CD14-positive monocyte (primary cell): ENCODE measurements around the gene EIF5A2. TPM values are rescaled to one million over a fixed set of nuclear protein-coding genes. Genes with fewer than 3 reads are reported as not detected.

Experiments used
- DNase-seq, 3 donors: peaks; one replicate each; pipeline ENCODE4 v3.0.0-alpha.2; 2011 to 2022
- H2AFZ ChIP-seq: 2 replicates; pipeline ENCODE4 v1.6.0; 2012; ENCODE audit warnings: mild to moderate bottlenecking, low read depth, low read length, inconsistent platforms; ENCODE audit not compliant: insufficient read depth, poor library complexity, severe bottlenecking
- H3K27ac ChIP-seq, 2 donors: 1 replicate in 1 of 2; 2 replicates in 1 of 2; pipeline ENCODE4 v1.5.1; 2012 to 2013; ENCODE audit warnings: low read length in 2 of 2, control low read depth in 1 of 2, inconsistent platforms in 1 of 2, low read depth in 1 of 2, mild to moderate bottlenecking in 1 of 2
- H3K27me3 ChIP-seq, 2 donors: one replicate each; pipeline versions ENCODE4 v1.6.0 to v1.6.1; 2011 to 2013; ENCODE audit warnings: low read length in 2 of 2; ENCODE audit not compliant: control insufficient read depth in 2 of 2, insufficient read depth in 2 of 2
- H3K36me3 ChIP-seq, 2 donors: replicated peaks in 1 of 2; 1 replicate in 1 of 2; 2 replicates in 1 of 2; pipeline versions ENCODE4 v1.5.1 to v1.6.1; 2012 to 2013; ENCODE audit warnings: low read length in 2 of 2, control low read depth in 1 of 2, inconsistent platforms in 1 of 2, mild to moderate bottlenecking in 1 of 2; ENCODE audit not compliant: insufficient read depth in 2 of 2, control insufficient read depth in 1 of 2
- H3K4me1 ChIP-seq, 2 donors: 1 replicate in 1 of 2; 2 replicates in 1 of 2; pipeline versions ENCODE4 v1.5.1 to v1.6.1; 2012 to 2013; ENCODE audit warnings: low read length in 2 of 2, control low read depth in 1 of 2, inconsistent platforms in 1 of 2, mild to moderate bottlenecking in 1 of 2, moderate library complexity in 1 of 2; ENCODE audit not compliant: insufficient read depth in 2 of 2, control insufficient read depth in 1 of 2
- H3K4me2 ChIP-seq: replicated peaks from 2 replicates; pipeline ENCODE3; 2012; ENCODE audit warnings: low read length, moderate library complexity, mild to moderate bottlenecking; ENCODE audit not compliant: poor library complexity, severe bottlenecking; ENCODE audit errors: extremely low read depth
- H3K4me3 ChIP-seq, 3 experiments: fragments of 200-600 bp in 1 of 3; sonication (generic) in 1 of 3; replicated peaks in 1 of 3; 1 replicate in 2 of 3; 2 replicates in 1 of 3; pipeline ENCODE4 v1.5.1; 2011 to 2013; ENCODE audit warnings: low read length in 3 of 3, mild to moderate bottlenecking in 3 of 3, control low read depth in 2 of 3, low read depth in 2 of 3, inconsistent platforms in 1 of 3, moderate library complexity in 1 of 3
- H3K79me2 ChIP-seq: 2 replicates; pipeline ENCODE4 v1.6.0; 2012; ENCODE audit warnings: mild to moderate bottlenecking, control low read depth, inconsistent platforms, low read length, moderate library complexity; ENCODE audit not compliant: insufficient read depth
- H3K9ac ChIP-seq: 2 replicates; pipeline ENCODE4 v1.6.0; 2017; ENCODE audit warnings: low read length, mild to moderate bottlenecking; ENCODE audit not compliant: insufficient read depth, poor library complexity, severe bottlenecking
- H3K9me3 ChIP-seq, 2 donors: replicated peaks in 1 of 2; 1 replicate in 1 of 2; 2 replicates in 1 of 2; pipeline versions ENCODE4 v1.5.1 to v1.6.1; 2012 to 2013; ENCODE audit warnings: low read length in 2 of 2, control low read depth in 1 of 2; ENCODE audit not compliant: control insufficient read depth in 1 of 2, insufficient read depth in 1 of 2
- H4K20me1 ChIP-seq: 2 replicates; pipeline ENCODE4 v1.6.0; 2012; ENCODE audit warnings: mild to moderate bottlenecking, low read length, control low read depth, moderate library complexity; ENCODE audit not compliant: insufficient read depth
- H3K27ac Mint-ChIP-seq, 7 donors: one replicate each; pipeline ENCODE4 v1.8.0; 2020; ENCODE audit warnings: mild to moderate bottlenecking in 7 of 7, mixed read lengths in 7 of 7, moderate library complexity in 6 of 7, inconsistent platforms in 2 of 7
- H3K27me3 Mint-ChIP-seq, 3 donors: one replicate each; pipeline ENCODE4 v1.8.0; 2021 to 2022; ENCODE audit warnings: low read depth in 3 of 3, mild to moderate bottlenecking in 3 of 3, mixed read lengths in 3 of 3, moderate library complexity in 3 of 3, inconsistent platforms in 1 of 3
- H3K36me3 Mint-ChIP-seq, 2 donors: one replicate each; pipeline ENCODE4 v1.8.0; 2020; ENCODE audit warnings: mixed read lengths in 2 of 2, inconsistent platforms in 1 of 2, mild to moderate bottlenecking in 1 of 2
- H3K4me1 Mint-ChIP-seq: one replicate; pipeline ENCODE4 v1.8.0; 2020; ENCODE audit warnings: mild to moderate bottlenecking, mixed read lengths
- H3K4me3 Mint-ChIP-seq, 2 donors: one replicate each; pipeline ENCODE4 v1.8.0; 2020; ENCODE audit warnings: mild to moderate bottlenecking in 2 of 2, mixed read lengths in 2 of 2, moderate library complexity in 1 of 2
- H3K9me3 Mint-ChIP-seq, 7 donors: one replicate each; pipeline ENCODE4 v1.8.0; 2020 to 2022; ENCODE audit warnings: mixed read lengths in 7 of 7, mild to moderate bottlenecking in 6 of 7, moderate library complexity in 6 of 7, inconsistent platforms in 2 of 7
- CTCF ChIP-seq: fragments of 200-600 bp; IDR thresholded peaks from one replicate; pipeline ENCODE4 v1.8.0; 2022; ENCODE audit warnings: antibody characterized with exemption, mild to moderate bottlenecking
- WGBS: methylation state at CpG from one replicate; pipeline ENCODE4 v1.1.5; 2013; ENCODE audit warnings: missing lambda C conversion rate; ENCODE audit not compliant: insufficient coverage; 5-methylcytosine and 5-hydroxymethylcytosine counted together
- intact Hi-C, 2 donors: fragments of 100-400 bp; cut with micrococcal nuclease; formaldehyde crosslinking; loops; one replicate each; pipeline versions ENCODE4 v1.15.0 to v1.15.1; 2023
- polyA plus RNA-seq, 3 donors: library from polyadenylated mRNA; depleted of rRNA in 1 of 3; unstranded in 2 of 3; stranded (reverse) in 1 of 3; fragments of 300-500 nt in 2 of 3; fragments of >200 nt in 1 of 3; fragmentation: Illumina TruSeq in 2 of 3; gene quantifications; 1 replicate in 2 of 3; 2 replicates in 1 of 3; pipeline ENCODE4 v1.2.3, GENCODE V29; 2012 to 2021

The EIF5A2 gene
- polyA plus RNA-seq, 3 donors, result 0.49 to 5.4 (median 1.4) TPM

GRCh38 chr3:170914690-170915089 is 6.3 kb upstream of the EIF5A2 start:
- no peaks in the 10 kb centered on the region for H4K20me1 ChIP-seq
- no peak overlapping the region for H3K27ac Mint-ChIP-seq
- H3K9me3 ChIP-seq, result peaks cover 26 to 29% of the 10 kb centered on the region in 2 donors
- no peaks in the 10 kb centered on the region for H3K36me3 Mint-ChIP-seq
- no peaks in the 10 kb centered on the region for H3K79me2 ChIP-seq
- DNase-seq, result no peak
- H3K27ac ChIP-seq, result no peak overlapping the region
- TF ChIP-seq CTCF, result no peak
- intact Hi-C loops, result no loop called here
- H3K4me3 Mint-ChIP-seq, result no peak overlapping the region
- H3K9me3 Mint-ChIP-seq, result peaks cover 16 to 50% (median 36%) of the 10 kb centered on the region in 7 donors
- no CpG with 5 or more reads among the region's 1 CpG for WGBS
- H3K4me3 ChIP-seq, result no peak overlapping the region
- H3K4me1 ChIP-seq, result no peaks in the 10 kb centered on the region
- H3K9ac ChIP-seq, result no peak overlapping the region
- peaks cover 3 to 10% (median 10%) of the 10 kb centered on the region in 3 donors for H3K27me3 Mint-ChIP-seq
- no peak overlapping the region for H2AFZ ChIP-seq
- H3K4me1 Mint-ChIP-seq, result no peaks in the 10 kb centered on the region
- no peak overlapping the region for H3K4me2 ChIP-seq
- peaks cover 0 to 3% of the 10 kb centered on the region in 2 donors for H3K27me3 ChIP-seq
- no peaks in the 10 kb centered on the region for H3K36me3 ChIP-seq

GRCh38 chr3:170914212-170914611 is 5.8 kb upstream of the EIF5A2 start:
- WGBS, result no CpG with 5 or more reads among the region's 5 CpGs
- Histone ChIP-seq H3K4me2 (no peak overlapping the region), H3K9me3 (peaks cover 26 to 34% of the 10 kb centered on the region in 2 donors), H3K27me3 (peaks cover 0 to 6% of the 10 kb centered on the region in 2 donors), H3K36me3 (no peaks in the 10 kb centered on the region), H3K9ac (no peak overlapping the region), H3K4me3 (no peak overlapping the region), H2AFZ (no peak overlapping the region), H3K4me1 (peaks cover 0 to under 1% of the 10 kb centered on the region in 2 donors), H3K79me2 (no peaks in the 10 kb centered on the region), H4K20me1 (no peaks in the 10 kb centered on the region), H3K27ac (no peak overlapping the region)
- H3K4me1 Mint-ChIP-seq, result peaks cover 4% of the 10 kb centered on the region
- no peak for TF ChIP-seq CTCF
- DNase-seq, result no peak
- intact Hi-C loops, result no loop called here
- H3K27ac Mint-ChIP-seq, result no peak overlapping the region
- no peaks in the 10 kb centered on the region for H3K36me3 Mint-ChIP-seq
- H3K9me3 Mint-ChIP-seq, result peaks cover 12 to 51% (median 36%) of the 10 kb centered on the region in 7 donors
- peaks cover 4 to 14% (median 10%) of the 10 kb centered on the region in 3 donors for H3K27me3 Mint-ChIP-seq
- no peak overlapping the region for H3K4me3 Mint-ChIP-seq
